Ishikawa (cell line): ENCODE data around the gene UBAC2.

Source experiments
- CEBPB ChIP-seq: IDR thresholded peaks from 2 replicates; pipeline ENCODE4 v1.6.1; 2012
- CREB1 ChIP-seq: IDR thresholded peaks from 2 replicates; pipeline ENCODE4 v1.6.1; 2012; ENCODE audit warnings: low read depth
- EGR1 ChIP-seq: IDR thresholded peaks from 2 replicates; pipeline ENCODE4 v1.6.1; 2012
- EP300 ChIP-seq: IDR thresholded peaks from 2 replicates; pipeline ENCODE4 v1.6.1; 2012; ENCODE audit warnings: borderline replicate concordance
- FOXM1 ChIP-seq: IDR thresholded peaks from 2 replicates; pipeline ENCODE4 v1.6.1; 2012; ENCODE audit warnings: low read depth, borderline replicate concordance
- MAX ChIP-seq: IDR thresholded peaks from 2 replicates; pipeline ENCODE4 v1.6.1; 2012
- NFIC ChIP-seq: IDR thresholded peaks from 2 replicates; pipeline ENCODE4 v1.6.1; 2012
- RAD21 ChIP-seq: IDR thresholded peaks from 2 replicates; pipeline ENCODE4 v1.6.1; 2012; ENCODE audit warnings: low read depth
- REST ChIP-seq: IDR thresholded peaks from 2 replicates; pipeline ENCODE4 v1.6.1; 2012; ENCODE audit warnings: low read depth, mild to moderate bottlenecking
- TAF1 ChIP-seq: IDR thresholded peaks from 2 replicates; pipeline ENCODE4 v1.6.1; 2012; ENCODE audit warnings: low read depth, mild to moderate bottlenecking
- TCF12 ChIP-seq: IDR thresholded peaks from 2 replicates; pipeline ENCODE4 v1.6.1; 2012; ENCODE audit warnings: low read depth
- TEAD4 ChIP-seq: IDR thresholded peaks from 2 replicates; pipeline ENCODE4 v1.6.1; 2012
- USF1 ChIP-seq: IDR thresholded peaks from 2 replicates; pipeline ENCODE4 v1.6.1; 2012
- YY1 ChIP-seq: IDR thresholded peaks from 2 replicates; pipeline ENCODE4 v1.6.1; 2012; ENCODE audit warnings: low read depth
- ZBTB7A ChIP-seq: IDR thresholded peaks from 2 replicates; pipeline ENCODE4 v1.6.1; 2012; ENCODE audit warnings: low read depth

Gene UBAC2

GRCh38 chr13:99339736-99340397 lies 139.2 kb downstream of the UBAC2 start:
- TF ChIP-seq ZBTB7A, result no peak
- TF ChIP-seq NFIC, result no peak
- TF ChIP-seq CEBPB, result no peak
- TF ChIP-seq CREB1, result no peak
- no peak for TF ChIP-seq RAD21
- TF ChIP-seq MAX, result no peak
- TF ChIP-seq FOXM1, result no peak

- TF ChIP-seq TCF12 (no peak), FOXM1 (no peak), MAX (no peak), TAF1 (no peak), NFIC (no peak), TEAD4 (no peak), YY1 (no peak), CEBPB (no peak), RAD21 (no peak)
These were observed 140.0 kb downstream of the UBAC2 start for GRCh38 chr13:99340638-99341037.

GRCh38 chr13:99341969-99342722 lies 141.5 kb downstream of the UBAC2 start:
- TF ChIP-seq FOXM1, result no peak
- no peak for TF ChIP-seq REST
- TF ChIP-seq CEBPB, result no peak
- TF ChIP-seq YY1, result no peak
- TF ChIP-seq RAD21, result no peak
- no peak for TF ChIP-seq TCF12
- TF ChIP-seq USF1, result no peak
- TF ChIP-seq TEAD4, result no peak
- no peak for TF ChIP-seq EGR1
- TF ChIP-seq EP300, result no peak
- TF ChIP-seq CREB1, result no peak

GRCh38 chr13:99342723-99343315 lies 142.2 kb downstream of the UBAC2 start:
- TF ChIP-seq FOXM1 (no peak), TEAD4 (no peak), REST (no peak), YY1 (no peak), RAD21 (no peak), EP300 (no peak), ZBTB7A (no peak), USF1 (no peak)

- no peak for TF ChIP-seq USF1
- TF ChIP-seq MAX, result no peak
- TF ChIP-seq TAF1, result no peak
- TF ChIP-seq EGR1, result no peak
- no peak for TF ChIP-seq NFIC
- no peak for TF ChIP-seq ZBTB7A
- no peak for TF ChIP-seq CEBPB
- TF ChIP-seq YY1, result no peak
- TF ChIP-seq REST, result no peak
These were observed 144.1 kb downstream of the UBAC2 start for GRCh38 chr13:99344610-99345208.
